Kidney glomerular epithelial cell (primary cell): ENCODE results near the gene PDE4D.

Experiments used
- DNase-seq: peaks from one replicate; lab custom pipeline; 2025; lab: John Stamatoyannopoulos, UW

The PDE4D gene

DNA sequence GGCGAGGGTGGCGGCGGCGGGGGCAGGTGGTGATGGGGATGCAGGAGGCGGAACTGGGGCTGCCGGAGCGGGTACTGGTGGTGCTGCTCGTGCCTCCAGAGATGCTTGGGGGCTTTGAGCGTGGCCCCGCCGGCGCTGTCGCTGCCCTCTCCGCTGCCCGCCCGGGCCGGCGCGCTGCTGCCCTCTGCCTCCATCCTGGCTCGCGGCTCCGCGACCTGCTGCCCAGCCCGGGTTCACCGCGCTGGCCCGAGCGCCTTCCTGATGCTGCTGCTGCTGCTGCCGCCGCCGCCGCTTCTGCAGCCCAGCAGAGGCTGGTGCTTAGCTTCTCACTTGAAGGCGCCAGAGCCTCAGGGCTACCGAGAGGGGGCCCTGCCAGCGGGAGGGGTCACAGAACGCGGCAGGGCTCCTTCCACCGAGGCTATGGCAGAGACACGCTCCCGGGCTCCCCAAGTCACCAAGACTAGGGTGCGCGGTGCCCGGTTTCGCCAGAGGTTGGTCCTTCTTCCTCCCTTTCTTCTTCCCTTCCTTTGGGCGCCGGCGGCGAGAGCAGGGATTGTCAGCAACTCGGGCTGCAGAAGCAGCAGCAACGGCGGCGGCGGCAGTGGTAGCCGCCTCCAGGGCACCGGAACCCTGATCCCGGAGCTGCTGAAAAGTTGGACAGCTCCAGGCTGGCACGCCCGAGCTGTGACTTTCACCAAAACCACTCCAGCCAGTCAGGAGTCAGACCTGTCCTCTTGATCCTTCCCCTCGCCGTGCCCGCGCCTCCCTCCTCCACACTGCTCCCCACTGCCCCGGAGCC is at the start of gene PDE4D:
TSS of gene PDE4D (minus strand) at position 298 of the 799 bp plus-strand sequence.
- peak; percentile 78 for DNase-seq

DNA sequence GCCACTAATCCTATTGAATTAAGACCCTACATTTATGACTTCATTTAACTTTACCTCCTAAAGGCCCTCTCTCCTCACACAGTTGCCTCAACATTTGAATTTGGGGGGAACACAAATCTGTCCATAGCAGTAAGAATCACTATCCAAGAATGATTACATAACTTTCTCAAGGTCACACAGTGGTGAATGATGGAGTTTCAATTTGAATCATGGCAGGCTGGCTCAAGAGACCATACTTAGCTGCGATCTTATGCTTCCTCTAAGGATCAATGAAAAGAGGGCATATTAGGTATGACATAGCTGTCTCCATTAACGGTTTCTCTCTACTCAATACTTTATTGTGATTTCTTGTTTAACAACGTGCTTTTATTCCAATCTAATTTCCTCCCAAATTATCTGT is 44.1 kb upstream of the PDE4D start:
- no peak for DNase-seq

DNA sequence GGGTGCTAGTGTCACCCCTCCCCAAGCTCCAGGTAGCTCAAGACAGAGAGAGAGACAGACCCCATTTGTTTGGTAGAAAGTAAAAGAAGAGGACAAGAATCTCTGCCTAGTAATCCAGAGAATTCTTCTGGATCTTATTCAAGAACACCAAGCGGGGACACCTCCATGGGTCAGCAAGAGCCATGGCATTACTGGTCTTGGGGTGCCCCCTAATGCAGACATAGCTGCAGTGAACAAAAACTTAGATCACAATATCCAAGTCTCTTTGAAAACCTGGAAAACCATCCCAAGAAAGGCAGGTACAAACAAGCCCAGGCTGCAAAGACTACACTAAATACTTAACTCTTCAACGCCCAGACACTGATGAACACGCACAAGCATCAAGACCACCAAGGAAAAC is 29.9 kb upstream of the PDE4D start:
- DNase-seq: no peak

DNA sequence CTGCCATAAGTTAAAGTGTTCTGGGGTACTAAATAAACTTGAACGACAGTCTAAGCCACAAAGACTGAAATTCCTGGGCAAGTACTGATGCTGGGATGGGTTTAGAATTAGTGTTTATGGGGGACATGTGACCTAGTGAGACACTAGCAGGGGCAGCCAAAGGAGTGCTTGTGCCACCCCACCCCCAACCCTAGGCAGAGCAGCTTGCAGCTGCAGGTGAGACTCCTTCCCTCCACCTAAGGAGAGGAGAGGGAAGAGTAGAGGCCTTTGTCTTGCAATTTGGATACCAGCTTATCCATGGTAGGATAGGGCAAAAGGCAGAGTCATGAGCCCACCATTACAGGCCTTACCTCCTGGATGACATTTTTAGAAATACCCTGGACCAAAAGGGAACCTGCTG is 28.7 kb upstream of the PDE4D start:
- no peak for DNase-seq

DNA sequence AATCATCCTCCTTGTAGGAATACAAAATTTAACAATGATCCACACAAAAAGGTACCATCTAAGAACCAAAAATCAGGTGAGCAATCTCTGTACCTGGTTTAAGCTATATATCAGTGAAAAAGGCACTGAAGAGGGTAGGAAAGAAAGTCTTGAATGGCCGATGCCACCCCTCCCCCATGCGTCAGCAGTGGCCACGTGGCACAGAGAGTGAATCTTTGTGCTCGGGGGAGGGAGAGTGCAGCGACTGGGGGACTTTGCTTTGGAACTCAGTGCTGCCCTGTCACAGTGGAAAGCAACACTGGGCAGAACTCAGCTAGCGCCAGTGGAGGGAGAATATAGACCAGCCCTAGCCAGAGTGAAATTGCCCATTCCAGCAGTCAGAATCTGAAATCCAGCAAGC is 28.3 kb upstream of the PDE4D start:
- no peak for DNase-seq

DNA sequence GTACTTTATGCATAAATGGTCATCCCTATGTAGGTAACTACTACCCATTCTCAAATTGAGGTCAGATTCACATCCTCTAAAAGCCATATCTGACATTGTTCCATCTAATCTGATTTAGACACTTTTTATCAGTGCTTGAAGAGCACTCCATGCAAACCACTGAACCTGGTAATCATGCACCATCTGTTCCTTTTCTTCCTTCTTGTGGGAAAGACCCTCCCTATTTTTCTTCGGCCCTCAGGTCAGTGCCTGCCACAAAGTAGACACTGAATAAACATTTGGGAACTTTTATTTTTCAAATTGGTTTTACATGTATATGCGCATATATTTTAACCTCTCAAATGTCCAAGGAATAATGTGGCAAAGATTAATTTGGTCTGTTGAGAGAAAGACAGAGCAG is 26.0 kb upstream of the PDE4D start:
- DNase-seq: no peak

DNA sequence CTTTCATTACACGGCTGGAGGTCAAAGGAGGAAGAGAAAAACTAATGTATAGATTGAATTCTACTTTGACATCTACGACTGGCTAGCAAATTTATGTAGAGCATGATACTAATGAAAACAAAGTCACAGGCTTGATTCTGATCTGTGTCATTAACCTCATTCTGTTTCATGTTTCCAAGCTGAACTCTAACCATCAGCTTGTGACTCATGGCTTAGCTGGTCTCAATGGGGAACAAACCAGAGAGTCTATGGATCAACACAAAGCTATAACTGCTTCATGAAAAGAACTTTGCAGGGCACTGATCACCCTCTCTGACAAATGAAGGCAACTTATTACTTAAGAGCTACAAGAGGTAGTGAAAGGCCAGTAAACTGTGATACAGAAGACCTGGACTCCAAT is 23.6 kb upstream of the PDE4D start:
- no peak for DNase-seq

DNA sequence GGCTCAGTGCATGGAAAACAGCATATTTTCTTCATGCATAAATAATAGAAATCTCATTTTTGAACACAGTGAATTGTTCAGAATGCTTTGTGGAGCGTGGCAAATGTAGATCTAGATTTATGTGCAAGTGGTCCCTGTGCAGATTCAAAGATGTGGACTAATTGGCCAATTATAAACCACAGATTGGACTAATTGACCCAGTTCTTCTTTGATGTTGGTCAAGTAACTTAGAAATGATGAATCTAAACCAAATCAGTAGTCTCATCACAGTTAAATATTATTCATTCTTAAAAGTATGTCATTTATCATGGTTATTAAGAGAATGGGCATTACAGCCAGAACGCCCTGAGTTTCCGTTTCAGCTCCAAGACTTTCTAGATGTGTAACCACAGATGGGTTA is 11.7 kb upstream of the PDE4D start:
- no peak for DNase-seq

DNA sequence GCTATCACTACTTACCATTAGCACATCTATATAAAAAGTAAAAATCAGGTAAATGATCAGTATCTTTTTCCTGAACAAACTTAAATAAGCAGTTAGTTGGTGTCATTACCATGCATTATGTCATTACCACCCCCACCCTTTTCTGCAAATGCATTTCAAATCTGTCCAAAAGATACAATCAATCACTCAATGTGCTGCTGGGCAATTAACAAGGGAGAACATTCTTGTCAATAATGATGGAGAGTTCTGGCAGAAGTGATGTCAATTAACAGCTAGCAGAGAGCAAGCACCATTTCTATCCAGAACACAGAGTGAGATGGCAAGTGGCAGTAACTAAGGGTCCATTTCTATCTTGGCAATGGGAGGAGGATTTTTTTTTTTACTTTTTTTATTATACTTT is 3.5 kb upstream of the PDE4D start:
- DNase-seq: no peak

DNA sequence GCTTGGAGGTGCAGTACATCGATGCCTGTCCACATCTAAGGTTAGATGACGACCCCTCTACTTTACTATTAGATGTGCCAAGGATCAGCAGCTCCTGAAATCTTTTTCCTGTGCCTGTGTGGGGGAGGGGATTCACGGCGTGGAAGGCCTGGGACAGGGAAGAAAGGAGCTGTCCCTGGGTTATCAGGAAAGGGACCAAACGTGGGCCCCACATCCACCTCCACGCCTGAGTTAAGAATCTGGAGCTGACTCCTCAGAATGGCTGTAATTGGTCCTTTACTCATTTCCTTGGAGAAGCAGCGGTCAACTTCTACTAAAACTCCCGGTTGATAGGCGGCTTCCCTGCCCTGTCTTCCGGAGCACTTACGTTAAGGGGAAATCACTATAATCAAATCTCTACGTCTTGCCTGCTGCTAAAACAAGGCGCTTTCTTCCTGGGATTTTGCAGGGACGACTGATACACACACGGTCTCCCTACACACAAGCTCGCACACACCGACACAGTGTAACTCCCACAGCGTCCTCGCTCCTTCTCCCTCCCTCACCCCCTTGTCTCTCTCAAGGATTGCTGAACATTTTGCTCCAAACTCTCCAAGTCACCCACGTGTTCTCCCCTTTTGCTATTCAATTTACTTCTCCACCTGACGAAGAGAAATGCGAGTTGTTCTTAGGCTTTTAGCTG is 1.4 kb downstream of the PDE4D start:
- no peak for DNase-seq

DNA sequence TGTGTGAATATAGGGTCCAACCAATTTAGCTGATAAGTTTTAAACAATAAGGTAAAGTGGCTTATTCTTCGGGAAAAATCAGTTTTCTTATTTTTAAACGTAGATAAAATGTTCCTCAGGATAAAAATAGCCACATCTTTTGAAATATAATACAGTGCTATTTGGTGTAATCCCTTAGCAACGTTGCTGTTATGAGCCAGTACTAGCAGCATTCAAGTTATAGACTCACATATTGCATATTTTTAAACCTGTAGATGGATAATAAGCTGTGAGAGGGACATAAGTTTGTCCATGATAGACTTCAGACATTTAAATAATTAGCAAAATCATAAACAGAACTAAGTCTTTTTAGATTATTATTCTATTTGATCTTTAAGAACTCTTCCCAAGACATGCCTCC is 6.3 kb downstream of the PDE4D start:
- DNase-seq: no peak

DNA sequence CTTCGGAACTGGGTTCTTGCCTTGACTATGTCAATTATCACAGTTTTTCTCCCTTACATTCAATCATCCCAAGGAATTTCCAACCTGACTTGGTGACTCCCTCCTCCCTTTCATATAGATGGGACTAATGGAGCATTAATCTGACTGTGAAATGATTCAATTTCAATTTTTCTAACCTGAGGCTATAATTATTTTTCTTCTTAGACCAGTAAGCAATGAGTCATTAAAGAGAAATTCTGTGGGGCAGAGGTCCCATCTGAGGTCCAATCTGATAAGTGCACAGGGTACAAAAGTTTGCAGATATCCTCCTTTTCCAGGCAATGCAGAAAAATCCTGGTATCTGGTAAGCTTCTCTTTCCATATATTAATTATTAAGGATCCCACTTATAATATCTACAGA is 18.9 kb downstream of the PDE4D start:
- peak; percentile 13 for DNase-seq

DNA sequence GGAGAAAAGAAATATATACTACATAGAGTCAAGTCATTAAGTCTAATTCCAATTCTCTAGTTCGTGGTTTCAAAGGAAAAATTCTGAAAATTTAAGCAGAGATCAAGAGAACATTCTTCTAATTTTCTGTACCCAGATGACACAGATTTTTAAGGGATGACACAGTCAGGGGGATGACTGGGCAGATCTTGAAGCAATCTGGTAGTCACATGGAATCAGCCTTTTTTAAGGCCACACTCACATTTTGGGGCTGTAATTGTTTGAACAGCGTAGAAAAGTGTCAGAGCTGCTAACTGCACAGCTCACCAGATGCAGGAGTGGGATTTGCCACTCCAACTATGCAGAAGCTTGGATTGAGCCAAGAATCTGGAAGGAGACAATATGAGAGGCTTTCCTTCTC is 20.4 kb downstream of the PDE4D start:
- DNase-seq: peak; percentile 13

DNA sequence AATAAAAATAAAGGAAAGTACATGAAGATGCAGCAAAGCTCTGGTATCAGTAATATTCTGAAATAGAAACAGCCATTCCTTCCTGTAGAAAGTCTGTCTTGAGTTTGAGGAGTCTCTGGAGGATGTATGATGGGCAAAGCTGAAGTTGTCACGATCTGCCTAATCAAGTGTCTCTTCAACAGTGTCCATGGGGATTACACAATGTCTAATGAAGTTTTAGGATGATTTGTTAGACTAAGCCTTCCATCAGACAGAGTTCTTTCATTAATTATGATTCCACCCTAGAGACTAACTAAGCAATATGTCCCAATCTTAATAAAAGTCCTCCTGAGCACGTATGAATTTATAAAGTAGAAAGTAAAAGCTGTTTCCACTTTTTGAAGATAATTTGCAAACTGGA is 26.9 kb downstream of the PDE4D start:
- DNase-seq: no peak

DNA sequence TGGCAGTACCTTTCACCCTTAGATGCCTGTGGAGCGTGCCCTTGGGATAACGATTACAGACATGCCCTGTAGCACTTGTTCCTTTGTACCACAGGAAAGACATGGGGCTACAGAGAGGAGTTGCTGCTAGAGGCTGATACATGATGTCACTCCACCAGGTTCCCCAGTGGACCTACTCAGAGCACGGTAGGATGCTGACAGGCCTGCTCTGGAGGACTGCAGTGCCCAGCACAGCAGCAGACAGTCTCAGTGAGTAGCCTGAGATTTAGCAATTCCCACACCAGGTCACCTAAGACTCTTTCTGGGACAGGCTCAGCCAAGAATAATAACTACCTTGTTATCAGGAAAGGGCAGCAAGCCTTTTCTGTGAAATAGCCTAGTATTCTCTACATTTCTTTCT is 28.8 kb downstream of the PDE4D start:
- no peak for DNase-seq

DNA sequence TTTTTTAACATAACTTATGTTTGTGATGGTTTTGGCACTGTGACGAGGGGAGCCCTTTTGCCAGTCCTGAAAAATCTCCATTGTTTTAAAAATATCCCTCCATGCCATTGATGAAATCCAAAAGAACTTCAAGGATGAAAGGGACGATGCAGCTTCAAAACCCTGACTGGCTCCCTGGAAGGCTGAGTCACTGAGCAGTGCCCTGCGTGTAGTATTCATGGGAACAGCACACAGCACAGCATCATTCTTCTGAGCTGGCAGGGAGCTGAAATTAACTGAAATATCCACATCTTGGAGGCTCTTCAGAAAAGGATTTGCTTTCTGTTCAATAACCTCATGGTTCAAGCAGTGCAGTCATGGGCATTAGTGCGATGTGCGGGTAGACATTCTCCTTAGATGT is 29.7 kb downstream of the PDE4D start:
- DNase-seq: no peak

DNA sequence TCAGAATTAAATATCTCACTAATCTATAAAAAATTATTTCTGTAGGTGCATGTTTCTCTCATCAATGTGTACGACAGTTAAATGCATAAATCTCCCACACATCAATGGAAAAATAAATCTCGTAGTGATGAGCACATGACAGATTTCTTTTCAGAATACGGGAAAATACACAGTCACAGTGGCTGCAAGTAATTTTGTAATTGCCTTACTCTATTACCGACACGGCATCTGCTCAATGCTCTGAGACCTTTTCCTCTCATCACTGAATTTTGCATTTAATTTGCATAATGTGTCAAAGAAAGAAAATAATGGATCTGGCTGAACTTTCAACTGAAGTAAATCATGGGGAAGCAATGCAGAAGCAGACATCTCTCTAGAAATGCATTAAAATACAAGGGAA is 37.2 kb downstream of the PDE4D start:
- DNase-seq: no peak

DNA sequence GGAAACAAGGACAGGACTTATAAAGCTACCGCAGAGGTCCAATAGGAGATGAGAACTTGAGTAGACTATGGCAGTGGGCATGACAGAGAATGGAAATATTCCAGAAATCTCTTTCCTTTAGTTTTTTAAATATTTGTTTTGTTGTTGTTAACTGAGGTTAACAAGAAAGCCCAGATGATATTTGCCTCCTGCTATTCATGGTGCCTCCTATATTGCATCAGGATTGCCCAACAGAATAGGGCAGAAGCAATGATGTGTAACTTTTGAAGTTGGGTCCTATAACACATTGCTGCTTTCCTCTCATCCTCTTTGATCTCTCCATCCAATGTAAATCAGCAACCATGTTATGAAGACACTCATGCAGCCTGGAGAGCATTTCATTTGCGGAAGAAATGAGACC is 42.8 kb downstream of the PDE4D start:
- DNase-seq: no peak

DNA sequence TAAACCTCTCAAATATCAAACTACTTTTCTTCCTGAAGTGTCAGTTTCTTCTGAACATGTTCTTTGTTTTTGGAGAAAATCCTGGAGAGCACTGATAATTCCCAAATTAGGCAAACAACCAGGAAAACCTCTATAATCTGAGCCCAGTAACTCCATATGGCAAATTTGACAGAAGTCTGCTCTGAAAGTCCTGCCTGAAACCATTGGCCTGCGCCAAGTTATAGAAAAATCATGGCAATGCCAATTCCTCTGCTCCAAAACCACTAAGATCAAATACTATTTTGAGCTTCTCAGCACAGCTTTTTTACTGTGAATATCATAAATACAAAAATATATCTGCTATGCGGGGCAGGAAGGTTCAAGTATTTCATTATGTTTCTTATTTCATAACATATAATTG is 45.9 kb downstream of the PDE4D start:
- DNase-seq: no peak

DNA sequence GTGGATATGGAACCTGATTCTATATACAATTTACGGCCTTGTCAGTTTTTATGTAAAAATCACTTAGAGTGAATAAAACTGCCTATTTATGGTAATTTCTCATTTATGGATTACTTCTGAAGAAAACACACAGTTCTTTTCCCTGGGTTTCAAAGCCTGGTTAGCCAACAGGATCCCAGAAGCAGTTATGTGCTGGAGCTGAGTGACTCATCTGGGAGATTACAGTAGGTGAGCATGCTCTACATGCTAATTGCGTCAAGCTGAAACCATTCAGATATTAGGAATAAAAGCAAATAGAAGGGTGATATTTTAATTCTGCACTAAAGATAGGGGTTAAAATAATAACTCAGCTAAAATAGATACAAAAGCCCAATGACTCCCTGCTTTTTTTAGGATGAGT is 47.8 kb downstream of the PDE4D start:
- no peak for DNase-seq

DNA sequence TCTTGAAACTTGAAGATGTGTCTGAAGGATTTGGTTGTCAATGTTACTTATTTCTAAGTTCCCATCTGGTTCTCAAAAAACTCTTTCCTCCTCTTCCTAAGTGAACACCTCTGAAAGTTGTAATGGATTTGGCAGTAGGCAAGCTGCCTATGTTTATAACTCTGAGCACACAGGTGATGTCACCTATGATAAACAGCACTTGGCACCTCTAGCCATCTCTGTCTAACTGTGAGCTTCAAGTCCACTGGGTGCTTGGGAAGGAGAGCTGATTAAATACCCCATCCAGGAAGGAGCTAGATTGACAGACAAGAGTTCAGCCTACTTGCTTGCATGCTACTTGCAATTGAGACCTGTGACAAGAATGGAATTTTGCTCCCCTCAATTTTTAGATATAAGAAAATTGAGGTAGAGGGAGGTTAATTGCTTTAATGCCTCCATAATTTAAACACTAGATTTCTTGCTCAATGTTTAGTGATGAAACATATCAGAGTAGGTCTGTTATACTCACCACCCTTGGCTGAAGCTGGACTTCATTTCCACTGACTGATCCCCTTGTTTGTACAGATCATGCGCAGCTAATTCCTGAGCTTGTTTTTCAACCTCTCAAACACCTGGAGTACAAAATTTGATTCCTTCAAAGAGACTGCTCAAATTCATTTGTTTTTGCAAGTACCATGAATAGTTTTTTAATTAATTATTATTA is 49.9 kb downstream of the PDE4D start:
- DNase-seq: no peak

DNA sequence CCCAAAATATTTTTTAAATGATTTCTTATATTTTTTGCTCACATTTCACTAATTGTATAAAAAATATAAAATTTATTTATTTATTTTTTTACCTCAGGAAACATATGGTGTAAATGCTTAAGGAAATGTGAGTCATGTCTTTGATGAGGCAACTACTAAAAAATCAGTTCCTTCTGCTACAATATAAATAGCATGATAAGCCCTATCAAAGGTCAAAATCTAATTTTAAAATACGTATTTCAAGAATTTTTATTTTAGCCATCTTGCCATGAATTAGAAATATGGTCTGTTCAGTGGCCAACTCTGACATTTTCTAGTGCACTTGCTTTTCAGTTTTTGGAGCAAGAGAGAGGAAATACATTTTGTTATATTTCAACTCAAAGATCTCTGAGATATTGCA is 50.5 kb downstream of the PDE4D start:
- no peak for DNase-seq

DNA sequence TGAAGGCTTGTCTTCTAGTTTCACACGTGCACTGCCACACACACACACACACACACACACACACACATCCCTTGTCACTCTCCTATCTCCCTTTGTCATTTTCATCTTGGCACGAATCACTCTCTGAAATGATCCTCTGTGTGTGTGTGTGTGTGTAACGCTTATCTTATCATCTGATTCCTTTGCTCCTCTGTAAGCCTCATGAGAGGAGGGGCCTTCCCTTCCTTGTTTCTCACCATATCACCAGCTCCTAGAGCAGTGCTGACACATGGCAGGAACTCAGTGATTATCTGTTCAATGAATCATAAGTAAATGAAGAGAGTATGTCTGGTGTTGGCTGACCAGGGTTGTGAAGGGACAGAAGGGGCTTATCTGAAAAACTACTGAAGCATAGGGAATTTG is 53.3 kb downstream of the PDE4D start:
- peak; percentile 24 for DNase-seq
